Naive thymus-derived CD4-positive, alpha-beta T cell (primary cell): ENCODE measurements around the gene SH3RF3. TPM values are rescaled to one million over a fixed set of nuclear protein-coding genes. Genes with fewer than 3 reads are reported as not detected.

Source experiments
- ATAC-seq: fragments of 150-1000 bp; cut with Tn5 transposase; 2 replicates; pipeline ENCODE4 v1.10.0; 2021; ENCODE audit warnings: mild to moderate bottlenecking, moderate library complexity
- CTCF ChIA-PET: fragments of 350-600 bp; sonication (Branson Sonifier 250); formaldehyde crosslinking; loops from one replicate; lab custom pipeline; 2021; ENCODE audit warnings: antibody characterized with exemption; lab: Charles Lee
- POLR2A ChIA-PET: fragments of 350-600 bp; sonication (Branson Sonifier 250); formaldehyde crosslinking; loops from one replicate; lab custom pipeline; 2021; ENCODE audit warnings: antibody characterized with exemption, inconsistent platforms; lab: Charles Lee
- DNase-seq, 9 donors: peaks; one replicate each; pipeline versions ENCODE4 v3.0.0 to v3.0.0-alpha.2; 2020 to 2022; ENCODE audit warnings: mixed read lengths in 1 of 9
- H3K27ac ChIP-seq: one replicate; pipeline ENCODE4 v1.7.0; 2013; ENCODE audit warnings: mild to moderate bottlenecking, low read depth, low read length, moderate library complexity
- H3K27me3 ChIP-seq, 2 donors: one replicate each; pipeline ENCODE4 v1.7.0; 2013; ENCODE audit warnings: low read length in 2 of 2, mild to moderate bottlenecking in 2 of 2, moderate library complexity in 2 of 2; ENCODE audit not compliant: control insufficient read depth in 2 of 2, insufficient read depth in 2 of 2
- H3K36me3 ChIP-seq, 3 experiments: 1 replicate in 2 of 3; 2 replicates in 1 of 3; pipeline ENCODE4 v1.7.0; 2013; ENCODE audit warnings: low read length in 3 of 3, mild to moderate bottlenecking in 3 of 3, moderate library complexity in 1 of 3; ENCODE audit not compliant: insufficient read depth in 3 of 3, control insufficient read depth in 2 of 3
- H3K4me1 ChIP-seq, 2 donors: one replicate each; pipeline ENCODE4 v1.7.0; 2013; ENCODE audit warnings: low read length in 2 of 2, mild to moderate bottlenecking in 2 of 2, moderate library complexity in 1 of 2; ENCODE audit not compliant: control insufficient read depth in 2 of 2, insufficient read depth in 2 of 2
- H3K4me3 ChIP-seq: 2 replicates; pipeline ENCODE4 v1.7.0; 2013; ENCODE audit warnings: mild to moderate bottlenecking, low read length
- H3K9me3 ChIP-seq, 3 experiments: 1 replicate in 2 of 3; 2 replicates in 1 of 3; pipeline ENCODE4 v1.7.0; 2013; ENCODE audit warnings: low read length in 3 of 3; ENCODE audit not compliant: control insufficient read depth in 2 of 3
- H3K27ac Mint-ChIP-seq, 9 donors: one replicate each; pipeline ENCODE4 v1.8.0; 2020 to 2022; ENCODE audit warnings: mixed read lengths in 9 of 9, mild to moderate bottlenecking in 8 of 9, moderate library complexity in 5 of 9, inconsistent platforms in 2 of 9
- H3K27me3 Mint-ChIP-seq, 5 donors: one replicate each; pipeline ENCODE4 v1.8.0; 2021 to 2022; ENCODE audit warnings: mixed read lengths in 5 of 5, mild to moderate bottlenecking in 1 of 5
- H3K36me3 Mint-ChIP-seq, 5 donors: one replicate each; pipeline ENCODE4 v1.8.0; 2020 to 2022; ENCODE audit warnings: mixed read lengths in 5 of 5, mild to moderate bottlenecking in 3 of 5, inconsistent platforms in 1 of 5
- H3K4me1 Mint-ChIP-seq, 7 donors: one replicate each; pipeline ENCODE4 v1.8.0; 2020 to 2022; ENCODE audit warnings: mixed read lengths in 7 of 7, mild to moderate bottlenecking in 3 of 7, inconsistent platforms in 1 of 7
- H3K4me3 Mint-ChIP-seq, 10 donors: one replicate each; pipeline ENCODE4 v1.8.0; 2020 to 2022; ENCODE audit warnings: mild to moderate bottlenecking in 10 of 10, mixed read lengths in 10 of 10, moderate library complexity in 6 of 10, inconsistent platforms in 2 of 10
- H3K9me3 Mint-ChIP-seq, 11 donors: one replicate each; pipeline ENCODE4 v1.8.0; 2020 to 2022; ENCODE audit warnings: mixed read lengths in 11 of 11, mild to moderate bottlenecking in 4 of 11, inconsistent platforms in 1 of 11, moderate library complexity in 1 of 11
- intact Hi-C, 2 donors: fragments of 100-400 bp; cut with micrococcal nuclease; formaldehyde crosslinking; loops; one replicate each; pipeline ENCODE4 v1.15.1; 2023
- polyA plus RNA-seq, 2 donors: library from polyadenylated mRNA; unstranded; fragments of 300-500 nt; fragmentation: Illumina TruSeq; gene quantifications; one replicate each; pipeline ENCODE4 v1.2.3, GENCODE V29; 2021
- total RNA-seq, 6 experiments: library from RNA in 5 of 6; stranded (reverse) in 5 of 6; gene quantifications; 1 replicate in 5 of 6; 2 replicates in 1 of 6; pipeline ENCODE4 v1.2.3 and lab custom pipeline; 2021 to 2026

SH3RF3 gene
- total and polyA plus RNA-seq, 7 experiments from 2014 or later: 0.19 to 11.5 (median 4.8) TPM

DNA sequence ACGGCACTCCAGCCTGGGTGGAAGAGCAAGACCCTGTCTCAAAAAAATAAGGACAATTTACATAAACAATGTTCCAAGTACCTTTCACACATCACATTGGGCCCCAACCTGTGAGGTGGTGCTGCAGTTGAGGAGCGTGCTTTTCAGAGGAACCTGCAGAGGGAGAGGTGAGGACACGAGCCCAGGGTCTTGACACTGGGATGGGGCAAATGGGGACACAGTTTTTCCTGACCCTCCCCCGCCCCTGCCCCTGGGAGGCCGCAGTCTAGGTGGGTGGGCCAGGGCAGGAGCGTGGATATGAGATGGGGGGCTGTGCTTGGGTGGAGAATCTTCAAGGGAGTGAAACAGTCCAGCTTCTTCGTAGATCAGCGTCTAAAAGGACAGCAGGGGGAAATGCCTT lies 371.9 kb downstream of the SH3RF3 start:
- Histone ChIP-seq H3K27ac (no peak overlapping the region), H3K4me3 (no peak overlapping the region), H3K36me3 (peaks cover 0 to 3% (median 0%) of the 10 kb centered on the region in 3 experiments), H3K4me1 (no peaks in the 10 kb centered on the region), H3K9me3 (no peaks in the 10 kb centered on the region), H3K27me3 (no peaks in the 10 kb centered on the region)
- Mint-ChIP-seq H3K9me3 (no peaks in the 10 kb centered on the region), H3K27ac (no peak overlapping the region), H3K4me3 (no peak overlapping the region), H3K4me1 (no peaks in the 10 kb centered on the region), H3K36me3 (peaks cover 0 to 9% (median 4%) of the 10 kb centered on the region in 5 donors), H3K27me3 (no peaks in the 10 kb centered on the region)
- intact Hi-C loops: no loop called here
- ChIA-PET CTCF (interaction anchor here (0.6 kb wide), 1 partner anchor 492 kb away, joined by 3 read pairs; no protein-coding TSS in a partner anchor), POLR2A (no interaction called here)
- no peak for DNase-seq
- no peak for ATAC-seq

DNA sequence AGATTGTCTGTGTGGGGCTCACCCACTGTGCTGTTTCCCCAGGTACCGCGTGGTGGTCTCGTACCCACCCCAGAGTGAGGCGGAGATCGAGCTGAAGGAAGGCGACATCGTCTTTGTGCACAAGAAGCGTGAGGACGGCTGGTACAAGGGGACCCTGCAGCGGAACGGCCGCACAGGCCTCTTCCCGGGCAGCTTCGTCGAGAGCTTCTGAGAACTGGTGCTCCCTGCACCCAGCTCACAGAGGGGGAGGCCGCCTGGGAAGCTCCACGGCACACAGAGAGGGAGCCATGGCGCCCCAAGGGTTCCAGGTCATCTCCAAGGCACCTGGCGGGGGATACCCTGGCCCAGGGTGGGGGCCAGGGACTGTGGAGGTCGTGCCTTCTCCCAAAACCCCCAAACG lies 372.5 kb downstream of the SH3RF3 start:
- Histone ChIP-seq H3K4me1 (no peaks in the 10 kb centered on the region), H3K27ac (no peak overlapping the region), H3K27me3 (no peaks in the 10 kb centered on the region), H3K9me3 (no peaks in the 10 kb centered on the region), H3K36me3 (peaks cover 0 to 3% (median 0%) of the 10 kb centered on the region in 3 experiments), H3K4me3 (no peak overlapping the region)
- no peak for ATAC-seq
- intact Hi-C loops: no loop called here
- ChIA-PET CTCF (no interaction called here), POLR2A (no interaction called here)
- DNase-seq: no peak
- no peaks in the 10 kb centered on the region for H3K4me1 Mint-ChIP-seq
- no peaks in the 10 kb centered on the region for H3K9me3 Mint-ChIP-seq
- no peaks in the 10 kb centered on the region for H3K27me3 Mint-ChIP-seq
- no peak overlapping the region for H3K27ac Mint-ChIP-seq
- H3K36me3 Mint-ChIP-seq: peaks cover 0 to 4% (median 0%) of the 10 kb centered on the region in 5 donors
- no peak overlapping the region for H3K4me3 Mint-ChIP-seq

- POLR2A ChIA-PET: no interaction called here
- H3K9me3 ChIP-seq: no peaks in the 10 kb centered on the region
- CTCF ChIA-PET: no interaction called here
- no peaks in the 10 kb centered on the region for H3K27me3 Mint-ChIP-seq
- H3K27me3 ChIP-seq: no peaks in the 10 kb centered on the region
- H3K9me3 Mint-ChIP-seq: no peaks in the 10 kb centered on the region
- H3K36me3 Mint-ChIP-seq: no peaks in the 10 kb centered on the region
- peak overlapping the region in 1 of 9 donors; percentile 54 for H3K27ac Mint-ChIP-seq
- no peaks in the 10 kb centered on the region for H3K4me1 Mint-ChIP-seq
- no peak overlapping the region for H3K4me3 ChIP-seq
- H3K4me3 Mint-ChIP-seq: no peak overlapping the region
- no peaks in the 10 kb centered on the region for H3K36me3 ChIP-seq
- ATAC-seq (no peak), DNase-seq (no peak)
- intact Hi-C loops: no loop called here
- no peak overlapping the region for H3K27ac ChIP-seq
- no peaks in the 10 kb centered on the region for H3K4me1 ChIP-seq
These were observed 374.2 kb downstream of the SH3RF3 start for GRCh38 chr2:109503191-109503590.

DNA sequence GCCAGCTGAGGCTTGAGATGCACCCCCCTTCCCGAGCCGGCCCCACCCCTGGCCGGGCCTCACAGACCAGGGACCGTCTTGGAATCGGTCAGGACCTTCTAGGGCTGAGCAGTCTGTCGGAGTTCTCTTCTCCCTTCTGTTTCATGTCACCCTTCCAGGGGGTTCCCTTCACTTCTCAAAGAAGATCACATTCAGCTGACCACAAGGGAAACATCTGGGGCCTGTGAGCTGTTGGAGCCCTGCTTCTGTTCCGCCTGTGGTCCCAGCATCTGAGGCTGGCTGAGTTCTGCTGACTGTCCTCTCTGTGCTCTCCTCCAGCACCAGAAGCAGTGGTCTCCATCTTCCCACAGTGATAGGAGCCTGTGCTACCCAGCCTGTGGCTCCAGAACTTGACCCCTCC lies 378.2 kb downstream of the SH3RF3 start:
- H3K9me3 Mint-ChIP-seq: no peaks in the 10 kb centered on the region
- H3K4me3 Mint-ChIP-seq: no peak overlapping the region
- no peaks in the 10 kb centered on the region for H3K27me3 ChIP-seq
- ChIA-PET POLR2A (interaction anchor here (0.6 kb wide), 1 partner anchor 71 kb away, joined by 3 read pairs; no protein-coding TSS in a partner anchor), CTCF (interaction anchor here (4.4 kb wide), 1 partner anchor 379 kb away, joined by 31 read pairs; the partner anchor contains the start of gene SH3RF3)
- intact Hi-C loops: no loop called here
- H3K4me1 ChIP-seq: peaks cover 0 to 2% of the 10 kb centered on the region in 2 donors
- no peak overlapping the region for H3K27ac ChIP-seq
- H3K4me1 Mint-ChIP-seq: peaks cover 0 to 7% (median 3%) of the 10 kb centered on the region in 7 donors
- H3K27me3 Mint-ChIP-seq: no peaks in the 10 kb centered on the region
- no peaks in the 10 kb centered on the region for H3K36me3 ChIP-seq
- no peaks in the 10 kb centered on the region for H3K9me3 ChIP-seq
- H3K27ac Mint-ChIP-seq: no peak overlapping the region
- no peak for DNase-seq
- ATAC-seq: no peak
- no peak overlapping the region for H3K4me3 ChIP-seq
- H3K36me3 Mint-ChIP-seq: no peaks in the 10 kb centered on the region

DNA sequence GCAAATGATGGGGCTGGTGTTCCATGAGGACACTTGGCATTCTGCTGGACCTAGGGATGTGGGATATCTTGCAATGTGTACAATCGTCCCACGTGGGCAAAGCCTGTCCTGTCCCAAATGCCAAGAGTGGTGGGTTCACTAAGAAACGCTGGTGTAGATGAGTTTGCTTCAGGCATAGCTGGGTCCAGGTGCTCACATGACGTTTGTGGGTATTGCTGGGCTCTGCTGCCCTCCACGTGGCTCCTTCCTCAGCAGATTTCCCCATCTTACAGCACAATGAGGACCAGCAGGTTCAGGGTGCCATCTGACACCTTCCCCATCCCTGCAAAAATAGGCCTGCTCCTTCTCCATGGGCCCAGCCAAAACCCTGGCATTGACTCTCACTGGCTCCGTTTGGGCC lies 378.8 kb downstream of the SH3RF3 start:
- Mint-ChIP-seq H3K27ac (no peak overlapping the region), H3K27me3 (no peaks in the 10 kb centered on the region), H3K36me3 (no peaks in the 10 kb centered on the region), H3K4me3 (no peak overlapping the region), H3K4me1 (peaks cover 0 to 7% (median 3%) of the 10 kb centered on the region in 7 donors), H3K9me3 (no peaks in the 10 kb centered on the region)
- POLR2A ChIA-PET: interaction anchor here (0.6 kb wide), 1 partner anchor 71 kb away, joined by 3 read pairs; no protein-coding TSS in a partner anchor
- intact Hi-C loops: no loop called here
- no peaks in the 10 kb centered on the region for H3K36me3 ChIP-seq
- H3K4me3 ChIP-seq: no peak overlapping the region
- CTCF ChIA-PET: interaction anchor here (4.4 kb wide), 1 partner anchor 380 kb away, joined by 31 read pairs; the partner anchor contains the start of gene SH3RF3
- H3K27me3 ChIP-seq: no peaks in the 10 kb centered on the region
- H3K4me1 ChIP-seq: peaks cover 0 to 2% of the 10 kb centered on the region in 2 donors
- H3K27ac ChIP-seq: no peak overlapping the region
- DNase-seq (no peak), ATAC-seq (no peak)
- no peaks in the 10 kb centered on the region for H3K9me3 ChIP-seq

- ATAC-seq (no peak), DNase-seq (no peak)
- Histone ChIP-seq H3K27ac (no peak overlapping the region), H3K36me3 (no peaks in the 10 kb centered on the region), H3K4me1 (peaks cover 0 to 2% of the 10 kb centered on the region in 2 donors), H3K27me3 (no peaks in the 10 kb centered on the region), H3K4me3 (no peak overlapping the region), H3K9me3 (no peaks in the 10 kb centered on the region)
- ChIA-PET CTCF (interaction anchor here (2.1 to 4.4 kb wide), 2 partner anchors 380 to 655 kb away, joined by 15 to 31 read pairs; partner anchors contain the start of gene SH3RF3), POLR2A (no interaction called here)
- no peaks in the 10 kb centered on the region for H3K27me3 Mint-ChIP-seq
- peak overlapping the region in 1 of 9 donors; percentile 20 for H3K27ac Mint-ChIP-seq
- H3K9me3 Mint-ChIP-seq: no peaks in the 10 kb centered on the region
- no peaks in the 10 kb centered on the region for H3K36me3 Mint-ChIP-seq
- no peak overlapping the region for H3K4me3 Mint-ChIP-seq
- peaks cover 0 to 7% (median 3%) of the 10 kb centered on the region in 7 donors for H3K4me1 Mint-ChIP-seq
- intact Hi-C loops: no loop called here
These were observed 379.6 kb downstream of the SH3RF3 start for GRCh38 chr2:109508556-109508955.
